ENCODE data around the gene SLC12A1.
"Not testable (repeated sequence)": the region's sequence is repeated elsewhere in the genome, so short reads cannot be mapped to it uniquely, and the experiment has no call there.

SLC12A1 gene

GRCh38 chr15:48304398-48304797 lies 98.3 kb downstream of the SLC12A1 start:
- in situ Hi-C loops (cut with HindIII; ENCODE audit: low sequenced_read_pairs): no loop called here

GRCh38 chr15:48306639-48307038 lies 100.5 kb downstream of the SLC12A1 start:
- in situ Hi-C loops (cut with HindIII; ENCODE audit: low sequenced_read_pairs): no loop called here

- in situ Hi-C loops (cut with HindIII; ENCODE audit: low sequenced_read_pairs): no loop called here
These were observed 101.5 kb downstream of the SLC12A1 start for GRCh38 chr15:48307586-48307985.

- in situ Hi-C loops (cut with HindIII; ENCODE audit: low sequenced_read_pairs): no loop called here
These were observed 103.6 kb downstream of the SLC12A1 start for GRCh38 chr15:48309740-48310139.

GRCh38 chr15:48313216-48313615 lies 107.1 kb downstream of the SLC12A1 start:
- in situ Hi-C loops (cut with HindIII; ENCODE audit: low sequenced_read_pairs): no loop called here

GRCh38 chr15:48315041-48315440 lies 108.9 kb downstream of the SLC12A1 start:
- in situ Hi-C loops (cut with HindIII; ENCODE audit: low sequenced_read_pairs): no loop called here

- in situ Hi-C loops (cut with HindIII; ENCODE audit: low sequenced_read_pairs): no loop called here
These were observed 111.1 kb downstream of the SLC12A1 start for GRCh38 chr15:48317221-48317620.

GRCh38 chr15:48318131-48318530 lies 112.0 kb downstream of the SLC12A1 start:
- in situ Hi-C loops (cut with HindIII; ENCODE audit: low sequenced_read_pairs): no loop called here

GRCh38 chr15:48323294-48323693 lies 117.2 kb downstream of the SLC12A1 start:
- in situ Hi-C loops (cut with HindIII; ENCODE audit: low sequenced_read_pairs): no loop called here

GRCh38 chr15:48324949-48325348 lies 118.8 kb downstream of the SLC12A1 start:
- in situ Hi-C loops (cut with HindIII; ENCODE audit: low sequenced_read_pairs): no loop called here

GRCh38 chr15:48325400-48325799 lies 119.3 kb downstream of the SLC12A1 start:
- in situ Hi-C loops (cut with HindIII; ENCODE audit: low sequenced_read_pairs): no loop called here

- in situ Hi-C loops (cut with HindIII; ENCODE audit: low sequenced_read_pairs): not testable (repeated sequence)
These were observed 120.1 kb downstream of the SLC12A1 start for GRCh38 chr15:48326180-48326579.

- in situ Hi-C loops (cut with HindIII; ENCODE audit: low sequenced_read_pairs): no loop called here
These were observed 124.1 kb downstream of the SLC12A1 start for GRCh38 chr15:48330105-48330785.

GRCh38 chr15:48330855-48331795 lies 125.0 kb downstream of the SLC12A1 start, which contains the start of gene DUT:
Gene DUT, plus strand, starts transcription at chr15:48331429. Its CDS starts 87 bp downstream, at chr15:48331516.
- in situ Hi-C loops (cut with HindIII; ENCODE audit: low sequenced_read_pairs): no loop called here

GRCh38 chr15:48331796-48332641 lies 125.9 kb downstream of the SLC12A1 start:
- in situ Hi-C loops (cut with HindIII; ENCODE audit: low sequenced_read_pairs): no loop called here

- in situ Hi-C loops (cut with HindIII; ENCODE audit: low sequenced_read_pairs): no loop called here
These were observed 126.5 kb downstream of the SLC12A1 start for GRCh38 chr15:48332642-48333034.

GRCh38 chr15:48333540-48333939 lies 127.4 kb downstream of the SLC12A1 start:
- in situ Hi-C loops (cut with HindIII; ENCODE audit: low sequenced_read_pairs): no loop called here

- in situ Hi-C loops (cut with HindIII; ENCODE audit: low sequenced_read_pairs): no loop called here
These were observed 128.2 kb downstream of the SLC12A1 start for GRCh38 chr15:48334260-48334659.

GRCh38 chr15:48336940-48337339 lies 130.8 kb downstream of the SLC12A1 start:
- in situ Hi-C loops (cut with HindIII; ENCODE audit: low sequenced_read_pairs): no loop called here

- in situ Hi-C loops (cut with HindIII; ENCODE audit: low sequenced_read_pairs): no loop called here
These were observed 131.5 kb downstream of the SLC12A1 start for GRCh38 chr15:48337607-48338006.

GRCh38 chr15:48340111-48340510 lies 134.0 kb downstream of the SLC12A1 start:
- in situ Hi-C loops (cut with HindIII; ENCODE audit: low sequenced_read_pairs): no loop called here
